Lower leg skin (tissue), 4 donors: ENCODE data around the gene DNAI1. TPM values are rescaled to one million over a fixed set of nuclear protein-coding genes. Genes with fewer than 3 reads are reported as not detected.
"Not testable (repeated sequence)": the region's sequence is repeated elsewhere in the genome, so short reads cannot be mapped to it uniquely, and the experiment has no call there.

Experiments used
- DNase-seq, 2 donors: peaks; one replicate each; pipeline ENCODE4 v3.0.0-alpha.2; 2019; ENCODE audit warnings: low spot score in 2 of 2
- H3K4me3 ChIP-seq: fragments of 200-600 bp; sonication (generic); 2 replicates; pipeline ENCODE4 v1.5.1; 2017; ENCODE audit warnings: mild to moderate bottlenecking, low read depth; ENCODE audit not compliant: poor library complexity, severe bottlenecking
- CTCF ChIP-seq, 3 donors: fragments of 450-650 bp; IDR thresholded peaks; one replicate each; pipeline ENCODE4 v1.5.1; 2016; ENCODE audit warnings: antibody characterized with exemption in 3 of 3, mild to moderate bottlenecking in 3 of 3, moderate library complexity in 2 of 3
- POLR2A ChIP-seq, 2 donors: fragments of 450-650 bp; IDR thresholded peaks; one replicate each; pipeline ENCODE4 v1.6.1; 2016 to 2017; ENCODE audit warnings: antibody characterized with exemption in 2 of 2, mild to moderate bottlenecking in 1 of 2, moderate library complexity in 1 of 2
- WGBS, 2 donors: methylation state at CpG; one replicate each; pipeline ENCODE4 v1.1.5; 2018; 5-methylcytosine and 5-hydroxymethylcytosine counted together
- intact Hi-C: fragments of 100-400 bp; cut with DNase I; formaldehyde crosslinking; loops from one replicate; pipeline ENCODE4 v1.15.0; 2023; ENCODE audit warnings: low total_unique reads
- total RNA-seq, 4 donors: library from RNA; depleted of rRNA; stranded (reverse); fragments of >200 nt; gene quantifications; one replicate each; pipeline ENCODE4 v1.1.0, GENCODE V29; 2016

The DNAI1 gene
- total RNA-seq, 4 donors from 2014 or later: not detected

- intact Hi-C loops: no loop called here
- TF ChIP-seq CTCF (IDR thresholded peaks at IDR 0.05) (no peak), POLR2A (IDR thresholded peaks at IDR 0.05) (no peak)
- H3K4me3 ChIP-seq: no peak overlapping the region
- DNase-seq: no peak
- 28 to 30% methylated on average over 1 of the region's 1 CpG for WGBS, 2 donors
Observed at GRCh38 chr9:34465468-34465867, 6.9 kb downstream of the DNAI1 start.

- H3K4me3 ChIP-seq: no peak overlapping the region
- peak in 1 of 2 donors; percentile 1 for DNase-seq
- intact Hi-C loops: no loop called here
- WGBS, 2 donors: 48 to 54% methylated on average over 3 of the region's 3 CpGs
- TF ChIP-seq POLR2A (IDR thresholded peaks at IDR 0.05): no peak
- TF ChIP-seq CTCF (IDR thresholded peaks at IDR 0.05): no peak
Observed at GRCh38 chr9:34475097-34475496, 16.5 kb downstream of the DNAI1 start.

GRCh38 chr9:34477541-34477940, 18.9 kb downstream of the DNAI1 start:
- TF ChIP-seq CTCF (IDR thresholded peaks at IDR 0.05) (no peak), POLR2A (IDR thresholded peaks at IDR 0.05) (no peak)
- no peak for DNase-seq
- WGBS, 2 donors: 71 to 84% methylated on average over 1 of the region's 1 CpG
- intact Hi-C loops: no loop called here
- H3K4me3 ChIP-seq: no peak overlapping the region

GRCh38 chr9:34479431-34479866, 20.8 kb downstream of the DNAI1 start:
- intact Hi-C loops: no loop called here
- TF ChIP-seq CTCF (IDR thresholded peaks at IDR 0.05): no peak
- no peak for TF ChIP-seq POLR2A (IDR thresholded peaks at IDR 0.05)
- H3K4me3 ChIP-seq: no peak overlapping the region
- DNase-seq: peak in 1 of 2 donors; percentile 4
- 39 to 44% methylated on average over 5 of the region's 5 CpGs for WGBS, 2 donors

- H3K4me3 ChIP-seq, intact Hi-C loops: not testable (repeated sequence)
- DNase-seq: peak in 1 of 2 donors; percentile 40
- WGBS, 2 donors: 70 to 77% methylated on average over 13 of the region's 13 CpGs
Observed at GRCh38 chr9:34481620-34482019, 23.0 kb downstream of the DNAI1 start.

GRCh38 chr9:34482746-34483145, 24.1 kb downstream of the DNAI1 start:
- intact Hi-C loops, H3K4me3 ChIP-seq: not testable (repeated sequence)
- peak in 1 of 2 donors; percentile 54 for DNase-seq
- WGBS, 2 donors: 90 to 95% methylated on average over 10 to 16 of the region's 27 CpGs

- DNase-seq: peak in 1 of 2 donors; percentile 32
- no peak overlapping the region for H3K4me3 ChIP-seq
- TF ChIP-seq CTCF (IDR thresholded peaks at IDR 0.05) (no peak), POLR2A (IDR thresholded peaks at IDR 0.05) (no peak)
- intact Hi-C loops: no loop called here
Observed at GRCh38 chr9:34484678-34485077, 26.1 kb downstream of the DNAI1 start.
